PC-3 (cell line): ENCODE measurements around the gene FAM3B. TPM values are rescaled to one million over a fixed set of nuclear protein-coding genes. Genes with fewer than 3 reads are reported as not detected.
"Not testable (repeated sequence)": the region's sequence is repeated elsewhere in the genome, so short reads cannot be mapped to it uniquely, and the experiment has no call there.

ENCODE experiments used
- ATAC-seq: fragments of 200-7000 bp; cut with Tn5 transposase; 2 replicates; pipeline ENCODE4 v1.9.1; 2020; ENCODE audit warnings: mild to moderate bottlenecking, moderate library complexity
- BruUV-seq: library from RNA; stranded (reverse); fragments of 400-500 nt; replicated peaks from 2 replicates; lab custom pipeline; 2021; lab: Mats Ljungman, UMichigan
- CTCF ChIA-PET: fragments of 300-600 bp; sonication (Branson Sonifier 250); formaldehyde crosslinking; loops from one replicate; lab custom pipeline; 2022; ENCODE audit warnings: antibody characterized with exemption; lab: Charles Lee
- POLR2A ChIA-PET: fragments of 300-600 bp; sonication (Branson Sonifier 250); formaldehyde crosslinking; loops from one replicate; lab custom pipeline; 2022; ENCODE audit warnings: antibody characterized with exemption; ENCODE audit not compliant: unreplicated experiment; lab: Charles Lee
- DNase-seq: peaks from one replicate; pipeline ENCODE4 v3.0.0-alpha.2; 2015
- H2AFZ ChIP-seq: fragments of 300-600 bp; sonication (generic); 2 replicates; pipeline ENCODE4 v1.6.0; 2016; ENCODE audit warnings: antibody characterized with exemption, low read length
- H3F3A ChIP-seq: fragments of 300-600 bp; sonication (generic); one replicate; pipeline ENCODE4 v1.6.0; 2017; ENCODE audit warnings: antibody characterized with exemption, low read length, control low read depth, mild to moderate bottlenecking; ENCODE audit not compliant: unreplicated experiment
- H3K27ac ChIP-seq: fragments of 300-600 bp; sonication (generic); 2 replicates; pipeline ENCODE4 v1.5.1; 2016; ENCODE audit warnings: mild to moderate bottlenecking, low read length
- H3K27me3 ChIP-seq: fragments of 300-600 bp; sonication (generic); 2 replicates; pipeline ENCODE4 v1.6.1; 2016; ENCODE audit warnings: low read length, mixed read lengths
- H3K36me3 ChIP-seq: fragments of 300-600 bp; sonication (generic); 2 replicates; pipeline ENCODE4 v1.6.1; 2016; ENCODE audit warnings: low read depth, mixed run types, low read length, mixed read lengths
- H3K4me1 ChIP-seq: fragments of 300-600 bp; sonication (generic); 2 replicates; pipeline ENCODE4 v1.5.1; 2016; ENCODE audit warnings: low read length; ENCODE audit not compliant: insufficient read depth
- H3K4me2 ChIP-seq: fragments of 300-600 bp; sonication (generic); 2 replicates; pipeline ENCODE4 v1.6.0; 2016; ENCODE audit warnings: low read length
- H3K4me3 ChIP-seq: fragments of 300-600 bp; sonication (generic); 2 replicates; pipeline ENCODE4 v1.5.1; 2016; ENCODE audit warnings: mild to moderate bottlenecking, low read length, mixed read lengths
- H3K79me2 ChIP-seq: fragments of 300-600 bp; sonication (generic); 2 replicates; pipeline ENCODE4 v1.6.1; 2017; ENCODE audit warnings: low read length, mixed read lengths
- H3K9ac ChIP-seq: fragments of 300-600 bp; sonication (generic); 2 replicates; pipeline ENCODE4 v1.6.0; 2016; ENCODE audit warnings: mild to moderate bottlenecking, low read length
- H3K9me2 ChIP-seq: fragments of 300-600 bp; sonication (generic); replicated peaks from 2 replicates; pipeline ENCODE4 v1.6.1; 2016; ENCODE audit warnings: mixed run types, low read length, mixed read lengths
- H3K9me3 ChIP-seq: fragments of 300-600 bp; sonication (generic); 2 replicates; pipeline ENCODE4 v1.6.1; 2016; ENCODE audit warnings: low read length, mixed read lengths
- H4K20me1 ChIP-seq: fragments of 300-600 bp; sonication (generic); 2 replicates; pipeline ENCODE4 v1.6.1; 2016; ENCODE audit warnings: low read length, mixed read lengths
- CTCF ChIP-seq: fragments of 300-600 bp; sonication (generic); conservative IDR thresholded peaks from 2 replicates; pipeline ENCODE4 v1.5.1; 2017; ENCODE audit warnings: antibody characterized with exemption, low read depth, mild to moderate bottlenecking, low read length
- EZH2 ChIP-seq: fragments of 300-600 bp; sonication (generic); IDR thresholded peaks from one replicate; pipeline ENCODE4 v1.6.1; 2017; ENCODE audit warnings: antibody characterized with exemption, mild to moderate bottlenecking, low read length; ENCODE audit not compliant: unreplicated experiment
- EZH2phosphoT487 ChIP-seq: fragments of 300-600 bp; sonication (generic); IDR thresholded peaks from 2 replicates; pipeline ENCODE4 v1.6.1; 2018; ENCODE audit warnings: mild to moderate bottlenecking, antibody characterized with exemption, low read length, borderline replicate concordance
- intact Hi-C: fragments of 100-400 bp; cut with micrococcal nuclease; formaldehyde crosslinking; loops from 2 replicates; pipeline ENCODE4 v1.9.0; 2023
- total RNA-seq: library from RNA; depleted of rRNA; stranded (reverse); fragments of >200 nt; gene quantifications from 2 replicates; pipeline ENCODE4 v1.2.3, GENCODE V29; 2014

Gene FAM3B
- total RNA-seq, 1 experiment from 2014 or later: not detected

GRCh38 chr21:41304068-41304720 is 12.4 kb upstream of the FAM3B start:
- Histone ChIP-seq H3K79me2 (no peaks in the 10 kb centered on the region), H3K4me2 (no peak overlapping the region), H3K27me3 (peaks cover 39% of the 10 kb centered on the region; the same call in 1 of the 2 replicates), H3K27ac (no peak overlapping the region), H3K4me3 (no peak overlapping the region), H3K9me3 (no peaks in the 10 kb centered on the region), H3K9ac (no peak overlapping the region), H3K36me3 (no peaks in the 10 kb centered on the region), H3F3A (no peaks in the 10 kb centered on the region), H4K20me1 (no peaks in the 10 kb centered on the region), H2AFZ (no peak overlapping the region), H3K4me1 (no peaks in the 10 kb centered on the region), H3K9me2 (no peaks in the 10 kb centered on the region)
- ChIA-PET POLR2A (no interaction called here), CTCF (no interaction called here)
- no peak for DNase-seq
- intact Hi-C loops: no loop called here
- no peak for TF ChIP-seq EZH2phosphoT487
- no peak for TF ChIP-seq EZH2
- no peak for TF ChIP-seq CTCF
- BruUV-seq: no TSS peak
- no peak for ATAC-seq

- Histone ChIP-seq H3K9me3 (no peaks in the 10 kb centered on the region), H4K20me1 (no peaks in the 10 kb centered on the region), H3K27me3 (peaks cover 55% of the 10 kb centered on the region; the same call in 1 of the 2 replicates), H3K79me2 (no peaks in the 10 kb centered on the region), H3K27ac (no peak overlapping the region), H2AFZ (no peak overlapping the region), H3K4me3 (no peak overlapping the region), H3K4me1 (no peaks in the 10 kb centered on the region), H3K36me3 (no peaks in the 10 kb centered on the region), H3K4me2 (no peak overlapping the region), H3F3A (no peaks in the 10 kb centered on the region), H3K9me2 (no peaks in the 10 kb centered on the region), H3K9ac (no peak overlapping the region)
- DNase-seq: no peak
- ATAC-seq: no peak
- TF ChIP-seq EZH2: no peak
- no peak for TF ChIP-seq CTCF
- no peak for TF ChIP-seq EZH2phosphoT487
- no TSS peak for BruUV-seq
- ChIA-PET CTCF (no interaction called here), POLR2A (interaction anchor here (0.6 kb wide), 1 partner anchor 780 kb away, joined by 3 read pairs; no protein-coding TSS in a partner anchor)
- intact Hi-C loops: no loop called here
These were observed 9.4 kb upstream of the FAM3B start for GRCh38 chr21:41307219-41307618.

- H3K36me3 ChIP-seq, H3K9me2 ChIP-seq, H3K9me3 ChIP-seq, H2AFZ ChIP-seq, ATAC-seq, H3K4me2 ChIP-seq, H3K4me1 ChIP-seq, DNase-seq, BruUV-seq, H3K79me2 ChIP-seq, H3F3A ChIP-seq, POLR2A ChIA-PET, H3K27ac ChIP-seq, intact Hi-C loops, H3K9ac ChIP-seq, H3K4me3 ChIP-seq, CTCF ChIA-PET, H4K20me1 ChIP-seq: not testable (repeated sequence)
- peaks cover 80% of the 10 kb centered on the region for H3K27me3 ChIP-seq
These were observed 3.1 kb upstream of the FAM3B start for GRCh38 chr21:41313285-41314164.
